NT2/D1 (cell line): Measurements from ENCODE around the gene ANP32E.

ENCODE experiments used
- YY1 ChIP-seq: IDR thresholded peaks from 2 replicates; pipeline ENCODE4 v1.6.1; 2011; ENCODE audit not compliant: insufficient read length, insufficient read depth
- ZNF274 ChIP-seq: IDR thresholded peaks from 2 replicates; pipeline ENCODE4 v1.6.1; 2011; ENCODE audit warnings: mild to moderate bottlenecking, low read depth, low read length

DNA sequence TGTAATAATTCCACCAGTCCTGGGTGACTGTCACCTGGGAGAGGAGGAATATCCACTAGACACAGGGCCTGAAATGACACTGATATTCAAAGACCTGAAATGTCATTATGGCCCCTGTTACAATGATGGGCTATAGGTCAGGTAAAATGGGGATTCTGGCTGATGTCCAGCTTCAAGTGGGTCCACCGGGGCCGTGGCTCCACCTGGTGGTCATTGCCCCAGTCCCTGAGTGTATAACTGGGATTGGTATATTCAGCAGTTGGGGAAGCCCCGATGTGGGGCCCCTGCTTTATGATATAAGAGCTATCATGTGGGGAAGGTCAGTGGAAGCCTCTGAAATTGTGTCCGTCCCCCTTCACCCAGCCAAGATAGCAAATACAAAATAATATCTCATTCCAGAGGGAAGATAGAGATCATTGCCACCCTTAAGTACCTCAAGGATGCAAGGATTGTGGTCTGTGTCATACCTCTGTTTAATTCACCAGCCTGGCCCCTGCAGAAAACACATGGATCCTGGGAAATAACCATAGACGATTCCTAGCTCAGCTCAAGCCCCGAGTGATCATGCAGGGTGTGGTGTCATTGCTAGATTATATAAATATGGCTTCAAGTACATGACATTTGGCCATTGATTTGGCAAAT is 66.8 kb downstream of the ANP32E start:
- no peak for TF ChIP-seq ZNF274
- no peak for TF ChIP-seq YY1
